ENCODE data around the gene KLHDC7B.
"Not testable (repeated sequence)": the region's sequence is repeated elsewhere in the genome, so short reads cannot be mapped to it uniquely, and the experiment has no call there.

KLHDC7B gene

GRCh38 chr22:50517495-50518260 lies 28.0 kb upstream of the KLHDC7B start:
- in situ Hi-C loops (cut with MboI; ENCODE audit: low sequenced_read_pairs), result no loop called here

DNA sequence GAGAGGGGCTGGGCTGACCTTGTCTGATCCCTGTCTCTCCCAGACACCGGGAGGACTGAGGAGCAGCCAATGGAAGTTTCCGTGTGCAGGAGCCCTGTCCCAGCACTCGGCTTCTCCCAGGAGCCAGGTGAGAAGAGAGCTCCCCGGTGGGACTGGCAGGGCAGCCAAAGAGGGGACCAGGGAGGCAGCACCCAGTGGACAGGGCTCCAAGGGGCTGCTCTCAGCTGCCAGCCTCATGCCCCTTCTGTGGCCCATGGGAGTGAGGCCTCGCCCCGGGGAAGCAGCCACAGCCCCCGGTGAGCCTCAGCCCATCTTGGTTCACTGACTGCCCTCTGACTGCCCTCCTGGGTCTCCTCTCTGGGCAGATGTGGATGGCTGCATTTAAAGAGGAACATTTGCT lies 27.1 kb upstream of the KLHDC7B start:
- in situ Hi-C loops (cut with MboI; ENCODE audit: low sequenced_read_pairs), result no loop called here

- in situ Hi-C loops (cut with MboI; ENCODE audit: low sequenced_read_pairs), result no loop called here
Observed at GRCh38 chr22:50519151-50519550, 26.5 kb upstream of the KLHDC7B start.

- in situ Hi-C loops (cut with MboI; ENCODE audit: low sequenced_read_pairs), result not testable (repeated sequence)
Observed at GRCh38 chr22:50520184-50520583, 25.5 kb upstream of the KLHDC7B start.

GRCh38 chr22:50520826-50521453 lies 24.8 kb upstream of the KLHDC7B start:
- in situ Hi-C loops (cut with MboI; ENCODE audit: low sequenced_read_pairs), result no loop called here

- in situ Hi-C loops (cut with MboI; ENCODE audit: low sequenced_read_pairs), result no loop called here
Observed at GRCh38 chr22:50521710-50522109, 24.0 kb upstream of the KLHDC7B start.

GRCh38 chr22:50522208-50522805 lies 23.4 kb upstream of the KLHDC7B start:
- in situ Hi-C loops (cut with MboI; ENCODE audit: low sequenced_read_pairs), result no loop called here

DNA sequence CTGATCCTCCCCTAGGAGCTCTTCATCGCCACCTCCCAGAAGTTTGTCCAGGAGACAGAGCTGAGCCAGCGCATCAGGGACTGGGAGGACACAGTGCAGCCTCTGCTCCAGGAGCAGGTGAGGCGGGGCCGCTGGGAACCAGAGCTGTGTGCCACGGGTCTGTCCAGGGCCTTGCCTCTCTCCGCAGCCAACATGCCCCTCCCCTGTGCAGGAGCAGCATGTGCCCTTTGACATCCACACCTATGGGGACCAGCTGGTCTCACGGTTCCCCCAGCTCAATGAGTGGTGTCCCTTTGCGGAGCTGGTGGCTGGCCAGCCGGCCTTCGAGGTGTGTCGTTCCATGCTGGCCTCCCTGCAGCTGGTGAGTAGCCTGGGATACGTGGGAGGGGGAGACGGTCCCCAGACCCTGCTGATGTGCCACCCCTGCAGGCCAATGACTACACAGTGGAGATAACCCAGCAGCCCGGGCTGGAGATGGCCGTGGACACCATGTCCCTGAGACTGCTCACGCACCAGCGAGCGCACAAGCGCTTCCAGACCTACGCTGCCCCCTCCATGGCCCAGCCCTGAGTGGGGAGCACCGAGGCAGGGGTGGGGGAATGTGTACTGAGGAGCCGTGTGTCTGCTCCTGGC lies 22.8 kb upstream of the KLHDC7B start:
- in situ Hi-C loops (cut with MboI; ENCODE audit: low sequenced_read_pairs), result no loop called here

GRCh38 chr22:50523458-50523805 lies 22.3 kb upstream of the KLHDC7B start:
- in situ Hi-C loops (cut with MboI; ENCODE audit: low sequenced_read_pairs), result no loop called here

- in situ Hi-C loops (cut with MboI; ENCODE audit: low sequenced_read_pairs), result no loop called here
Observed at GRCh38 chr22:50523806-50524675, 21.7 kb upstream of the KLHDC7B start.

GRCh38 chr22:50524676-50525103 lies 21.0 kb upstream of the KLHDC7B start:
- in situ Hi-C loops (cut with MboI; ENCODE audit: low sequenced_read_pairs), result no loop called here

GRCh38 chr22:50525104-50525857 lies 20.4 kb upstream of the KLHDC7B start, which contains the start of gene SCO2:
SCO2 (minus strand) TSS chr22:50525598; CDS start chr22:50524411, 1,187 bp downstream.
- in situ Hi-C loops (cut with MboI; ENCODE audit: low sequenced_read_pairs), result no loop called here

GRCh38 chr22:50525858-50526107 lies 19.9 kb upstream of the KLHDC7B start:
- in situ Hi-C loops (cut with MboI; ENCODE audit: low sequenced_read_pairs), result no loop called here

DNA sequence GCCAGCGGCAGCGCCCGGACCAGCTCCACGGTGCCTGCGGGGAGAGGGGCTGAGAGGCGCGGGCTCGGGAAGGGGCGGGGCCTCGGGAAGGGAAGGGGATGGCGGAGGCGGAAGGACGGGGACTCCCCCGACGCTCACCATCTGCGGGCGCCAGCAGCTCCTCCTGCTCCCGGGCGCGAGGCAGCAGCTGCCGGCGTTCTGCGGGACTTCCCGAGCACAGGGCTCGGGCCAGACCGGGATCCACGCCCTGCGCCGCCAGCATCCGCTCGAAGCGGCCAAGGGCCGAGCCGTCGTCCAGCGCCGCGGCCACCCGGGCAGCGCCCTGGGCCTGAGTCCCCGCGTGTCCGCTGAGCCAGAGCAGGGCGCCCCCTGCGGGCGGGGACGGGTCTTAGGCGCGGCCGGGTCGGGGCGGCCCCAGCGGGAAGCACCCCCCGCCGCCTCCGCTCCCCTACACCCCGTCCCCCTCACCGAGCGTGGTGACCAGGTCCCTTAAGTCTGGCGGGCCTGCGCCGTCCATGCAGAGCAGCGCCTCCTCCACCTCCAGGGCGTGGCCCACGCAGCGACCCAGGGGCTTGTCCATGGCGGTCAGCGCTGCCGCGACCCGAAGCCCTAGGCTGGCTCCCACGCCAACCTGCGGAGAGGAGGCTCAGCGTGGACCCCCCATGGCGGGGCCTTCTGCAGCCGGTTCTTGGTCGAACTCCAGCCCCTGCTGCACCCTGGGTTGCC lies 19.4 kb upstream of the KLHDC7B start:
- in situ Hi-C loops (cut with MboI; ENCODE audit: low sequenced_read_pairs), result no loop called here

DNA sequence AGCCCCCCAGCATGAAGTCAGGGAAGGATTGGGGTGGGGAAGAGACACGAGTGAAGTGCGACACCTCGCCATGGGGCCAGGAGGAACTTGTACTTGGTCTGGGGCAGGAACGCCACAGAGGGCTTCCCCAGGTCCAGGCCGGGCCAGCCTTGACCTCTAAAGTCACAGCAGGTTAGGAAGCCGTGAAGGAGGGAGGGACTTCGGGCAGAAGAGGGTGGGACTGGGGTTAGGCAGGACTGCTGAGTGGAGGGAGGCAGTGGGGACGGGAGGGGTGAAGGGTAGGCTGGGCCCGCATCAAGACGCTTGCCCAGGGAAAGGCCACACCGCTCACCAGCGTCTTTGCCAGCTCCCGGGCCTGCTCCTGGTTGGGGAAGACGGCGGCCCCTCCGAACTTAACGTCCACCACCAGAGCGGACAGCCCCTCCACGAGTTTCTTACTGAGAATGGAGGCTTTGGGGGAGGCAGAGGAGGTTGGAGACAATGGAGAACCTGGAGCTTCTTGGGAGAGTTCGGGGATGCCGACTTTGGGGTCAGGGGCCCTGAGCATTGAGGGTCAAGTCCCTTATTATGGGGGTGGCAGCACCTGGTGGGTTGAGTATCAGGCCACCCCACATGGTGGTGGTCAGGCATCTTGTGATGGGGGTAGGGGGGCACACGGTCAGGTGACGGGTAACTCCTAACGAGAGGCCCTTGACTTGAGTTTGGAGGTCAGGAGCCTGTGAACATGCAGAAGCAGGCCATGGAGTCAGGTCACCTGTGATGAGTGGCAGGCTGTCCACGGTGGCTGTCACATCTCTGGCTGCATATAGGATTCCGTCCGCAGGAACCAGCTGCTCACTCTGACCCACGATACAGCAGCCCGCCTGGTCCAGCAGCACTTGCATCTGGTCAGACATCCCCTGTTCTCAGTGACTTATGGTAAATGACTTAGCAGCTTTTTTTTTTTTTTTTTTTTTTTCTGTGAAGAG lies 18.6 kb upstream of the KLHDC7B start:
- in situ Hi-C loops (cut with MboI; ENCODE audit: low sequenced_read_pairs), result no loop called here

- in situ Hi-C loops (cut with MboI; ENCODE audit: low sequenced_read_pairs), result no loop called here
Observed at GRCh38 chr22:50527921-50528681, 17.6 kb upstream of the KLHDC7B start.

- in situ Hi-C loops (cut with MboI; ENCODE audit: low sequenced_read_pairs), result no loop called here
Observed at GRCh38 chr22:50528682-50529415, 16.9 kb upstream of the KLHDC7B start.
